Testis (tissue), 3 donors: ENCODE results near the gene KLHL6. TPM values are rescaled to one million over a fixed set of nuclear protein-coding genes. Genes with fewer than 3 reads are reported as not detected.
"Not testable (repeated sequence)": the region's sequence is repeated elsewhere in the genome, so short reads cannot be mapped to it uniquely, and the experiment has no call there.

ENCODE experiments used
- DNase-seq: peaks from one replicate; pipeline ENCODE4 v3.0.0-alpha.2; 2019
- H3K27ac ChIP-seq, 2 donors: fragments of 200-600 bp; sonication (generic); one replicate each; pipeline ENCODE4 v1.5.1; 2019
- H3K27me3 ChIP-seq: fragments of 200-600 bp; sonication (generic); one replicate; pipeline ENCODE4 v1.5.1; 2019
- H3K36me3 ChIP-seq: fragments of 200-600 bp; sonication (generic); one replicate; pipeline ENCODE4 v1.5.1; 2017; ENCODE audit warnings: low read depth; ENCODE audit errors: missing control alignments
- H3K4me1 ChIP-seq: fragments of 200-600 bp; sonication (generic); one replicate; pipeline ENCODE4 v1.5.1; 2019
- H3K4me3 ChIP-seq, 2 donors: fragments of 200-600 bp; sonication (generic); one replicate each; pipeline ENCODE4 v1.5.1; 2017 to 2019
- H3K9me3 ChIP-seq: fragments of 200-600 bp; sonication (generic); one replicate; pipeline ENCODE4 v1.5.1; 2017
- POLR2A ChIP-seq: fragments of 450-650 bp; IDR thresholded peaks from one replicate; pipeline ENCODE4 v1.6.1; 2017; ENCODE audit warnings: antibody characterized with exemption, mild to moderate bottlenecking, moderate library complexity
- whole genome bisulfite sequencing, 2 donors: methylation state at CpG; one replicate each; pipeline ENCODE4 v1.1.5; 2018; 5-methylcytosine and 5-hydroxymethylcytosine counted together
- intact Hi-C: fragments of 100-400 bp; cut with DNase I; formaldehyde crosslinking; loops from one replicate; pipeline ENCODE4 v1.15.1; 2023; ENCODE audit warnings: low total_unique reads
- polyA plus RNA-seq: library from polyadenylated mRNA; stranded (reverse); fragments of 350-450 nt; fragmentation: Illumina TruSeq; extraction: RNeasy Lipid Tissue Mini Kit (QIAGEN cat#74804); gene quantifications from one replicate; pipeline ENCODE4 v1.2.3, GENCODE V29; 2014; ENCODE audit warnings: low read depth, low replicate concordance; ENCODE audit not compliant: insufficient read depth
- total RNA-seq, 2 donors: library from RNA; depleted of rRNA; stranded (reverse); fragments of >200 nt; gene quantifications; one replicate each; pipeline ENCODE4 v1.2.3, GENCODE V29; 2016
- TF ChIP-seq, protein P1 (sequence below), 3 experiments: fragments of 450-650 bp in 2 of 3; fragments of 200-600 bp in 1 of 3; sonication (generic) in 1 of 3; IDR thresholded peaks; one replicate each; pipeline ENCODE4 v1.5.1; 2016 to 2019; ENCODE audit warnings: antibody characterized with exemption in 3 of 3, mild to moderate bottlenecking in 2 of 3, moderate library complexity in 1 of 3

KLHL6 gene
- total and polyA plus RNA-seq, 3 donors from 2014 or later, result 0.55 to 1.5 (median 1.4) TPM

- H3K4me3 ChIP-seq, result no peak overlapping the region
- DNase-seq, result no peak
- H3K27me3 ChIP-seq, result no peaks in the 10 kb centered on the region
- 81 to 82% methylated on average over 11 to 12 of the region's 12 CpGs for whole genome bisulfite sequencing, 2 donors
- no peak for TF ChIP-seq POLR2A
- no peak overlapping the region for H3K27ac ChIP-seq
- intact Hi-C loops, result no loop called here
- no peaks in the 10 kb centered on the region for H3K4me1 ChIP-seq
- no peaks in the 10 kb centered on the region for H3K36me3 ChIP-seq
- H3K9me3 ChIP-seq, result no peaks in the 10 kb centered on the region
These were observed 27.8 kb downstream of the KLHL6 start for GRCh38 chr3:183527428-183528379.

DNA sequence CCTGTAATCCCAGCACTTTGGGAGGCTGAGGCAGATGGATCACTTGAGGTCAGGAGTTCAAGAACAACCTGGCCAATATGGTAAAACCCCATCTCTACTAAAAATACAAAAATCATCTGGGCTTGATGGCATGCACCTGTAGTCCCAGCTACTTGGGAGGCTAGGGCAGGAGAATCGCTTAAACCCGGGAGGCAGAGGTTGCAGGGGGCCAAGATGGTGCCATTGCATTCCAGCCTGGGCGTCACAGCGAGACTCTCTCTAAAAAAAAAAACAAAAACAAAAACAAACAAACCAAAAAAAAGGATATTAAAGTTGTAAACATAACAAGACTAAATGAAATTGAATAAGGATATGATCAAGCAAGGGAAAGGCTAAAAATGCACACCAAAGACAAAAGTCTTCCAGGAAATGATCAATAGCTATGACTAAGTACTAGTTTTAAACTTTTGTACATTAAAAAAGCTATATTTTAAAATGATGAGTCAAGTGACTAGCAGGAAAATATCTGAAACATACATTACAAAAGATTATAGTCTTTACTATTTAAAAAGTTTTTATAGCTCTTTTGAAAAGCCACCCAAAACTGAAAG lies 28.6 kb downstream of the KLHL6 start:
- intact Hi-C loops, result no loop called here
- H3K9me3 ChIP-seq, result no peaks in the 10 kb centered on the region
- TF ChIP-seq, protein P1, sequence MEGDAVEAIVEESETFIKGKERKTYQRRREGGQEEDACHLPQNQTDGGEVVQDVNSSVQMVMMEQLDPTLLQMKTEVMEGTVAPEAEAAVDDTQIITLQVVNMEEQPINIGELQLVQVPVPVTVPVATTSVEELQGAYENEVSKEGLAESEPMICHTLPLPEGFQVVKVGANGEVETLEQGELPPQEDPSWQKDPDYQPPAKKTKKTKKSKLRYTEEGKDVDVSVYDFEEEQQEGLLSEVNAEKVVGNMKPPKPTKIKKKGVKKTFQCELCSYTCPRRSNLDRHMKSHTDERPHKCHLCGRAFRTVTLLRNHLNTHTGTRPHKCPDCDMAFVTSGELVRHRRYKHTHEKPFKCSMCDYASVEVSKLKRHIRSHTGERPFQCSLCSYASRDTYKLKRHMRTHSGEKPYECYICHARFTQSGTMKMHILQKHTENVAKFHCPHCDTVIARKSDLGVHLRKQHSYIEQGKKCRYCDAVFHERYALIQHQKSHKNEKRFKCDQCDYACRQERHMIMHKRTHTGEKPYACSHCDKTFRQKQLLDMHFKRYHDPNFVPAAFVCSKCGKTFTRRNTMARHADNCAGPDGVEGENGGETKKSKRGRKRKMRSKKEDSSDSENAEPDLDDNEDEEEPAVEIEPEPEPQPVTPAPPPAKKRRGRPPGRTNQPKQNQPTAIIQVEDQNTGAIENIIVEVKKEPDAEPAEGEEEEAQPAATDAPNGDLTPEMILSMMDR (IDR thresholded peaks at IDR 0.05), result no peak
- no peak for TF ChIP-seq POLR2A
- 96 to 99% methylated on average over 4 of the region's 4 CpGs for WGBS, 2 donors
- no peak for DNase-seq
- no peak overlapping the region for H3K4me3 ChIP-seq
- no peaks in the 10 kb centered on the region for H3K36me3 ChIP-seq
- H3K27me3 ChIP-seq, result no peaks in the 10 kb centered on the region
- H3K4me1 ChIP-seq, result no peaks in the 10 kb centered on the region
- H3K27ac ChIP-seq, result no peak overlapping the region

DNA sequence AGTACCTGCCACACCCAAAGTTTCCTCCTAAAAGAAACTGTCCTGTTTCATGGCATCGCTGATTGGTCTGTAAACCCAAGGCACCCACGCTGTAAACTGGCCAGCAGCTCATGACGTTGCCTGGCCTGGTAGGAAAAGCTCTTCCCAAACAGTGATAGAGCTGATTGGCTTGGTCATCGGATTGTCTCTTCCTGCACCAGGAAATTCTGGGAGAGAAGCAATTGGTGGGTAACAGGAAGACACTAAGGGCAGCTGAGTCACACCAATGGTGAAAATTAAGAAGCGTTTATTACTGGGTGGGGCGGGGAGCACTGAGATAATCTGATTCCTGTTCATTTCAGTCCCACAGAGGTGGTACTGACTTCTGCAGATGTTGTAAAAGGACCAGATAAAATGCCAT lies 31.0 kb downstream of the KLHL6 start:
- intact Hi-C loops, result no loop called here
- Histone ChIP-seq H3K27ac (no peak overlapping the region), H3K36me3 (no peaks in the 10 kb centered on the region), H3K9me3 (no peaks in the 10 kb centered on the region), H3K4me3 (no peak overlapping the region), H3K4me1 (no peaks in the 10 kb centered on the region), H3K27me3 (no peaks in the 10 kb centered on the region)
- TF ChIP-seq POLR2A, result no peak
- TF ChIP-seq, protein P1 (IDR thresholded peaks at IDR 0.05), result no peak
- DNase-seq, result no peak
- 80 to 91% methylated on average over 6 of the region's 6 CpGs for WGBS, 2 donors

- H3K27ac ChIP-seq, H3K9me3 ChIP-seq, H3K4me3 ChIP-seq, intact Hi-C loops, DNase-seq, H3K27me3 ChIP-seq, H3K36me3 ChIP-seq, H3K4me1 ChIP-seq: not testable (repeated sequence)
- 37 to 56% methylated on average over 19 of the region's 19 CpGs for WGBS, 2 donors
These were observed 34.6 kb downstream of the KLHL6 start for GRCh38 chr3:183520741-183521556.

DNA sequence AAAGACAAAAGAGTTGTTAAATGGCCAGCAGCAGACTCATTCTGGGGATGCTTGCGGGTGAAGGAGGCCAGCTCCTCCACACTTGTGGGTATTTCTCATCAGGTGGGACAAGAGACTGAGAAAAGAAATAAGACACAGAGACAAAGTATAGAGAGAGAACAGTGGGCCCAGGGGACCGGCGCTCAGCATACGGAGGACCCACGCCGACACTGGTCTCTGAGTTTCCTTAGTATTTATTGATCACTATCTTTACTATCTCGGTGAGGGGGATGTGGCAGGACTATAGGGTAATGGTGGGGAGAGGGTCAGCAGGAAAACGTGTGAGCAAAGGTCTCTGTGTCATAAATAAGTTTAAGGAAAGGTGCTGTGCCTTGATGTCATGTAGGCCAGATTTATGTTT lies 35.2 kb downstream of the KLHL6 start:
- WGBS, 2 donors, result 72 to 78% methylated on average over 8 of the region's 8 CpGs
- not testable (repeated sequence) for H3K9me3 ChIP-seq

DNA sequence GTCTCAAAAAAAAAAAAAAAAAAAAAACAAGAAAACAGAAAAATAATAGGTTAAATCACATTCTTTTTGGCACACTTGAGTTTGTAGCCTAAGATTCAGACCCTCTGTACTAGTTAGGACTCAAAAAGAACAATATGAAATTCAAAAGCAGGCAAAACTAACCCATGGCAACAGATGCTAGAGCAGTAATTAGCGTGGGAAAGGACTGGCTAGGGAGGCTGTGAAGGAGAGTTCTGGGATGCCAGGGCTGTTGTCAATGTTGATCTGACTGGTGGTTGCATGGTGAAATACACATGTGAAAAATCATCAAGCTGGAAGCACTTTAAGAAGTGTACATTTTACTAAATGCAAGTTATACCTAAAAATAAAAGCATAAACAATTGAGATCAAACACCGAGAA lies 35.6 kb downstream of the KLHL6 start:
- Histone ChIP-seq H3K27ac (no peak overlapping the region), H3K4me1 (no peaks in the 10 kb centered on the region), H3K9me3 (no peaks in the 10 kb centered on the region), H3K36me3 (no peaks in the 10 kb centered on the region), H3K27me3 (no peaks in the 10 kb centered on the region), H3K4me3 (no peak overlapping the region)
- DNase-seq, result no peak
- WGBS, 2 donors, result 93 to 95% methylated on average over 2 of the region's 2 CpGs
- intact Hi-C loops, result no loop called here
- TF ChIP-seq, protein P1 (IDR thresholded peaks at IDR 0.05), result no peak
- no peak for TF ChIP-seq POLR2A

More for the DNA sequence above, 35.2 kb downstream of the KLHL6 start:
- H3K27me3 ChIP-seq, H3K27ac ChIP-seq, H3K36me3 ChIP-seq, H3K4me1 ChIP-seq, intact Hi-C loops, DNase-seq, H3K4me3 ChIP-seq: not testable (repeated sequence)
